GM23248 (cell line): ENCODE results near the gene KISS1R. TPM values are rescaled to one million over a fixed set of nuclear protein-coding genes. Genes with fewer than 3 reads are reported as not detected.

Experiments
- DNase-seq: peaks from one replicate; pipeline ENCODE4 v3.0.0-alpha.2; 2015
- H2AFZ ChIP-seq: fragments of 200-600 bp; sonication (generic); 2 replicates; pipeline ENCODE4 v1.6.1; 2016; ENCODE audit warnings: antibody characterized with exemption
- H3F3A ChIP-seq: fragments of 200-600 bp; sonication (generic); 2 replicates; pipeline ENCODE4 v1.6.1; 2016; ENCODE audit warnings: mild to moderate bottlenecking, antibody characterized with exemption, mixed run types; ENCODE audit not compliant: insufficient read depth
- H3K27ac ChIP-seq: fragments of 200-600 bp; sonication (generic); 2 replicates; pipeline ENCODE4 v1.5.1; 2016; ENCODE audit warnings: mild to moderate bottlenecking
- H3K27me3 ChIP-seq: fragments of 200-600 bp; sonication (generic); replicated peaks from 2 replicates; pipeline ENCODE4 v1.6.1; 2016; ENCODE audit warnings: mild to moderate bottlenecking; ENCODE audit not compliant: insufficient read depth
- H3K36me3 ChIP-seq: fragments of 200-600 bp; sonication (generic); 2 replicates; pipeline ENCODE4 v1.6.1; 2016; ENCODE audit warnings: low read depth, mild to moderate bottlenecking
- H3K4me1 ChIP-seq: fragments of 200-600 bp; sonication (generic); 2 replicates; pipeline ENCODE4 v1.6.1; 2016; ENCODE audit warnings: mild to moderate bottlenecking; ENCODE audit not compliant: insufficient read depth
- H3K4me2 ChIP-seq: fragments of 200-600 bp; sonication (generic); one replicate; pipeline ENCODE4 v1.6.1; 2016; ENCODE audit warnings: mild to moderate bottlenecking; ENCODE audit not compliant: unreplicated experiment
- H3K4me3 ChIP-seq: fragments of 200-600 bp; sonication (generic); 2 replicates; pipeline ENCODE4 v1.5.1; 2016; ENCODE audit warnings: mild to moderate bottlenecking
- H3K79me2 ChIP-seq: fragments of 200-600 bp; sonication (generic); 2 replicates; pipeline ENCODE4 v1.6.1; 2016; ENCODE audit warnings: mild to moderate bottlenecking; ENCODE audit not compliant: insufficient read depth
- H3K9ac ChIP-seq: fragments of 200-600 bp; sonication (generic); 2 replicates; pipeline ENCODE4 v1.6.1; 2016; ENCODE audit warnings: mild to moderate bottlenecking
- H3K9me2 ChIP-seq: fragments of 200-600 bp; sonication (generic); 2 replicates; pipeline ENCODE4 v1.6.1; 2016; ENCODE audit warnings: mixed run types, mild to moderate bottlenecking, moderate library complexity; ENCODE audit not compliant: insufficient read depth
- H3K9me3 ChIP-seq: fragments of 200-600 bp; sonication (generic); one replicate; pipeline ENCODE4 v1.6.1; 2017; ENCODE audit warnings: low read depth
- H4K20me1 ChIP-seq: fragments of 200-600 bp; sonication (generic); 2 replicates; pipeline ENCODE4 v1.6.0; 2016; ENCODE audit not compliant: insufficient read depth
- EZH2 ChIP-seq: fragments of 200-600 bp; sonication (generic); IDR thresholded peaks from 2 replicates; pipeline ENCODE4 v1.6.1; 2018; ENCODE audit warnings: antibody characterized with exemption, mild to moderate bottlenecking; ENCODE audit not compliant: insufficient read depth, poor library complexity, severe bottlenecking
- EZH2phosphoT487 ChIP-seq: fragments of 200-600 bp; sonication (generic); IDR thresholded peaks from 2 replicates; pipeline ENCODE4 v1.6.1; 2018; ENCODE audit warnings: antibody characterized with exemption, moderate library complexity, mild to moderate bottlenecking, low read depth; ENCODE audit not compliant: insufficient read depth
- WGBS, 2 experiments: methylation state at CpG; one replicate each; pipeline ENCODE4 v1.1.6; 2015 to 2017; ENCODE audit warnings: low lambda C conversion rate in 2 of 2, low coverage in 1 of 2; ENCODE audit errors: missing lambda C conversion rate in 2 of 2; 5-methylcytosine and 5-hydroxymethylcytosine counted together
- in situ Hi-C: fragments of 300-500 bp; cut with MboI; formaldehyde crosslinking; loops from 2 replicates; pipeline ENCODE4 v1.15.0; 2020
- polyA plus RNA-seq: library from polyadenylated mRNA; unstranded; fragments of >200 nt; fragmentation: Nextera tagmentation; extraction: Ambion mirVana; gene quantifications from 2 replicates; pipeline ENCODE4 v1.2.1, GENCODE V29; 2016
- total RNA-seq: library from RNA; depleted of rRNA; stranded (reverse); fragments of >200 nt; shearing (Covaris generic); gene quantifications from 2 replicates; pipeline ENCODE4 v1.2.3, GENCODE V29; 2014

Gene KISS1R
- total and polyA plus RNA-seq, 2 experiments from 2014 or later: not detected

- Histone ChIP-seq H3K9ac (peak overlapping the region; percentile 23), H3K27me3 (no peaks in the 10 kb centered on the region), H3K36me3 (no peaks in the 10 kb centered on the region), H2AFZ (no peak overlapping the region), H3F3A (peaks cover 6% of the 10 kb centered on the region; the same call in 1 of the 2 replicates), H4K20me1 (no peaks in the 10 kb centered on the region), H3K4me1 (peaks cover 14% of the 10 kb centered on the region), H3K4me3 (no peak overlapping the region), H3K79me2 (no peaks in the 10 kb centered on the region), H3K27ac (peak overlapping the region; percentile 78), H3K9me3 (no peaks in the 10 kb centered on the region), H3K9me2 (no peaks in the 10 kb centered on the region), H3K4me2 (no peak overlapping the region)
- TF ChIP-seq EZH2 (no peak), EZH2phosphoT487 (no peak)
- in situ Hi-C loops: no loop called here
- DNase-seq: peak; percentile 96
- WGBS, 2 experiments: 10 to 11% methylated on average over 29 of the region's 29 CpGs
These were observed 47.6 kb upstream of the KISS1R start for GRCh38 chr19:869245-870177.

GRCh38 chr19:870314-870713 lies 46.8 kb upstream of the KISS1R start:
- H3K36me3 ChIP-seq: no peaks in the 10 kb centered on the region
- H3K79me2 ChIP-seq: no peaks in the 10 kb centered on the region
- in situ Hi-C loops: no loop called here
- no peaks in the 10 kb centered on the region for H3K9me2 ChIP-seq
- no peaks in the 10 kb centered on the region for H3K27me3 ChIP-seq
- no peak overlapping the region for H3K9ac ChIP-seq
- H3K27ac ChIP-seq: peak overlapping the region; percentile 78; the same call in 1 of the 2 replicates
- no peaks in the 10 kb centered on the region for H3K9me3 ChIP-seq
- H3K4me1 ChIP-seq: peaks cover 14% of the 10 kb centered on the region
- no peaks in the 10 kb centered on the region for H4K20me1 ChIP-seq
- no peak overlapping the region for H3K4me3 ChIP-seq
- no peak overlapping the region for H3K4me2 ChIP-seq
- no peak overlapping the region for H2AFZ ChIP-seq
- peaks cover 6% of the 10 kb centered on the region; the same call in 1 of the 2 replicates for H3F3A ChIP-seq
- 83 to 89% methylated on average over 7 to 8 of the region's 8 CpGs for WGBS, 2 experiments
- TF ChIP-seq EZH2phosphoT487 (no peak), EZH2 (no peak)
- no peak for DNase-seq

- H4K20me1 ChIP-seq: no peaks in the 10 kb centered on the region
- DNase-seq: no peak
- no peaks in the 10 kb centered on the region for H3K27me3 ChIP-seq
- no peak for TF ChIP-seq EZH2phosphoT487
- TF ChIP-seq EZH2: no peak
- no peak overlapping the region for H3K9ac ChIP-seq
- H3K36me3 ChIP-seq: no peaks in the 10 kb centered on the region
- H3K79me2 ChIP-seq: no peaks in the 10 kb centered on the region
- no peak overlapping the region for H3K27ac ChIP-seq
- H2AFZ ChIP-seq: no peak overlapping the region
- H3K9me3 ChIP-seq: no peaks in the 10 kb centered on the region
- no peak overlapping the region for H3K4me2 ChIP-seq
- in situ Hi-C loops: no loop called here
- H3K4me3 ChIP-seq: no peak overlapping the region
- H3K9me2 ChIP-seq: no peaks in the 10 kb centered on the region
- peaks cover 6% of the 10 kb centered on the region; the same call in 1 of the 2 replicates for H3F3A ChIP-seq
- H3K4me1 ChIP-seq: peaks cover 14% of the 10 kb centered on the region
- 83% methylated on average over 9 to 28 of the region's 28 CpGs for WGBS, 2 experiments
These were observed 46.2 kb upstream of the KISS1R start for GRCh38 chr19:870963-871401.

DNA sequence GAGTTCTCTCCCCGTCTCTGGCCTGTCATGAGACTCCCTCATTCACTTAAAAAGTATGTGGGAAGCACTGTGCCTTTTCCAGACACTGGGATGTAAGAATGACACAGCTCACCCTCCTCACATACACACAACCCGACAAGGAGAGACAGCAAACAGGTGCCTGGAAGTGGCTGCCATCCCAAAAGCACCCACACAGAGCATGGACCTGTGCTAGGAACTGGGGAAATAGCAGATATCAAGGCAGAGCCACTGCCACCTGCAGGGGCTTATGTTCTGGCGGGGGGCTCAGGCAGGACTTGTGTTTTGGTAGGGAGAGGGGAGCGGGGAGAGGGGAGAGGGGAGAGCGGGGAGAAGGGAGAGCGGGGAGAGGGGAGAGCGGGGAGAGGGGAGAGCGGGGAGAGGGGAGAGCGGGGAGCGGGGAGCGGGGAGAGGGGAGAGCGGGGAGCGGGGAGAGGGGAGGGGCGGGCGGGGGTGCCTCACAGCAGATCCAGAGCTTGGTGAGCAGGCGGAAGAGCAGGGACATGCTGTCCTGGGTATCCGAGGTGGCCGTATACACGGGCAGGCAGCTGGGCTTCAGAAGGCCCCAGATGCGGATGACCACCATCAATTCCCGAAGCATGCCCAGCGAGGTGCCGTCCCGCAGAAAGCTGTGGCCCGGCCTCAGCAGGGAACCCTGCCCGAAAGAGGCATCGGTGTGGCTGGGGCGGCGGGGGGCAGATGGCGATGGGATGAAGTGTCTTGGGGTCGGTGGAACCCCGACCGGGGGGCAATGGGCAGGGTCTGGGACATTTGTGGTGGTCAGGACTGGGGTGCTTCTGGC lies 45.5 kb upstream of the KISS1R start:
- H2AFZ ChIP-seq: no peak overlapping the region
- no peaks in the 10 kb centered on the region for H3K9me3 ChIP-seq
- H3K79me2 ChIP-seq: no peaks in the 10 kb centered on the region
- peaks cover 14% of the 10 kb centered on the region for H3K4me1 ChIP-seq
- H3F3A ChIP-seq: peaks cover 6% of the 10 kb centered on the region; the same call in 1 of the 2 replicates
- no peak overlapping the region for H3K27ac ChIP-seq
- no peak for DNase-seq
- no peak overlapping the region for H3K4me3 ChIP-seq
- WGBS, 2 experiments: 86 to 89% methylated on average over 23 to 33 of the region's 33 CpGs
- TF ChIP-seq EZH2phosphoT487 (no peak), EZH2 (no peak)
- no peaks in the 10 kb centered on the region for H3K9me2 ChIP-seq
- H3K36me3 ChIP-seq: no peaks in the 10 kb centered on the region
- no peaks in the 10 kb centered on the region for H4K20me1 ChIP-seq
- in situ Hi-C loops: no loop called here
- no peak overlapping the region for H3K9ac ChIP-seq
- H3K4me2 ChIP-seq: no peak overlapping the region
- no peaks in the 10 kb centered on the region for H3K27me3 ChIP-seq
